Effector memory CD8-positive, alpha-beta T cell (primary cell): ENCODE data around the gene C19orf38.
"Not testable (repeated sequence)": the region's sequence is repeated elsewhere in the genome, so short reads cannot be mapped to it uniquely, and the experiment has no call there.

Source experiments
- ATAC-seq: fragments of 150-1000 bp; cut with Tn5 transposase; replicated peaks from 2 replicates; pipeline ENCODE4 v1.10.0; 2021; ENCODE audit warnings: mild to moderate bottlenecking, moderate library complexity
- DNase-seq, 3 experiments: peaks; one replicate each; pipeline ENCODE4 v3.0.0; 2021
- H3K27ac Mint-ChIP-seq, 2 donors: one replicate each; pipeline ENCODE4 v1.8.0; 2022; ENCODE audit warnings: mild to moderate bottlenecking in 2 of 2, mixed read lengths in 2 of 2, moderate library complexity in 2 of 2
- H3K27me3 Mint-ChIP-seq, 2 donors: one replicate each; pipeline ENCODE4 v1.8.0; 2022; ENCODE audit warnings: mixed read lengths in 2 of 2
- H3K36me3 Mint-ChIP-seq: one replicate; pipeline ENCODE4 v1.8.0; 2022; ENCODE audit warnings: mild to moderate bottlenecking, moderate library complexity, mixed read lengths; ENCODE audit not compliant: insufficient read depth
- H3K4me1 Mint-ChIP-seq, 2 donors: one replicate each; pipeline ENCODE4 v1.8.0; 2022; ENCODE audit warnings: low read depth in 2 of 2, mixed read lengths in 2 of 2
- H3K4me3 Mint-ChIP-seq, 2 donors: one replicate each; pipeline ENCODE4 v1.8.0; 2022; ENCODE audit warnings: mild to moderate bottlenecking in 2 of 2, mixed read lengths in 2 of 2, moderate library complexity in 2 of 2
- H3K9me3 Mint-ChIP-seq, 2 donors: one replicate each; pipeline ENCODE4 v1.8.0; 2022; ENCODE audit warnings: mixed read lengths in 2 of 2

Gene C19orf38

GRCh38 chr19:10850631-10851030, 2.4 kb downstream of the C19orf38 start:
- Mint-ChIP-seq H3K4me3 (no peak overlapping the region), H3K27me3 (peaks cover 0 to 19% of the 10 kb centered on the region in 2 donors), H3K4me1 (no peaks in the 10 kb centered on the region), H3K27ac (no peak overlapping the region), H3K9me3 (peaks cover 0 to 5% of the 10 kb centered on the region in 2 donors), H3K36me3 (no peaks in the 10 kb centered on the region)
- ATAC-seq (no peak), DNase-seq (no peak)

- Mint-ChIP-seq H3K27ac (peak overlapping the region in 1 of 2 donors; percentile 5), H3K36me3 (no peaks in the 10 kb centered on the region), H3K4me3 (no peak overlapping the region), H3K9me3 (no peaks in the 10 kb centered on the region), H3K4me1 (no peaks in the 10 kb centered on the region), H3K27me3 (peaks cover 0 to 19% of the 10 kb centered on the region in 2 donors)
- DNase-seq (no peak), ATAC-seq (no peak)
Observed at GRCh38 chr19:10852098-10852800, 4.0 kb downstream of the C19orf38 start.

DNA sequence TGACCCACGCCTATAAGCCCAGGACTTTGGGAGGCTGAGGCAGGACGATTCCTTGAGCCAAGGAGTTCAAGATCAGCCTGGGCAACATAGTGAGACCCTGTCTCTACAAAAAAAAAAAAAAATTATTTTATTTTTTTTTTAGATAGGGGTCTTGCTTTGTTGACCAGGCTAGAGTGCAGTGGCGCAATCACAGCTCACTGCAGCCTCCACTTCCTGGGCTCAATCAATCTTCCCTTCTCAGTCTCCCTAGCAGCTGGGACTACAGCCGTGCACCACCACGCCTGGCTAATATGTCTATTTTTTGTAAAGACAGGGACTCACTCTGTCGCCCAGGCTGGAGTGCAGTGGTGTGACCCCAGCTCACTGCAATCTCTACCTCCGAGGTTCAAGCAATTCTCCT, 4.7 kb downstream of the C19orf38 start:
- DNase-seq: no peak
- H3K27me3 Mint-ChIP-seq: peaks cover 0 to 19% of the 10 kb centered on the region in 2 donors
- H3K9me3 Mint-ChIP-seq: no peaks in the 10 kb centered on the region
- no peaks in the 10 kb centered on the region for H3K4me1 Mint-ChIP-seq
- H3K36me3 Mint-ChIP-seq: no peaks in the 10 kb centered on the region
- H3K4me3 Mint-ChIP-seq: no peak overlapping the region
- H3K27ac Mint-ChIP-seq: no peak overlapping the region
- ATAC-seq: no peak

GRCh38 chr19:10854350-10855089, 6.3 kb downstream of the C19orf38 start:
- no peak for DNase-seq
- H3K4me3 Mint-ChIP-seq: no peak overlapping the region
- peaks cover 0 to 3% of the 10 kb centered on the region in 2 donors for H3K4me1 Mint-ChIP-seq
- H3K27me3 Mint-ChIP-seq: peaks cover 0 to 10% of the 10 kb centered on the region in 2 donors
- no peak overlapping the region for H3K27ac Mint-ChIP-seq
- ATAC-seq: no peak
- H3K36me3 Mint-ChIP-seq: no peaks in the 10 kb centered on the region
- no peaks in the 10 kb centered on the region for H3K9me3 Mint-ChIP-seq

DNA sequence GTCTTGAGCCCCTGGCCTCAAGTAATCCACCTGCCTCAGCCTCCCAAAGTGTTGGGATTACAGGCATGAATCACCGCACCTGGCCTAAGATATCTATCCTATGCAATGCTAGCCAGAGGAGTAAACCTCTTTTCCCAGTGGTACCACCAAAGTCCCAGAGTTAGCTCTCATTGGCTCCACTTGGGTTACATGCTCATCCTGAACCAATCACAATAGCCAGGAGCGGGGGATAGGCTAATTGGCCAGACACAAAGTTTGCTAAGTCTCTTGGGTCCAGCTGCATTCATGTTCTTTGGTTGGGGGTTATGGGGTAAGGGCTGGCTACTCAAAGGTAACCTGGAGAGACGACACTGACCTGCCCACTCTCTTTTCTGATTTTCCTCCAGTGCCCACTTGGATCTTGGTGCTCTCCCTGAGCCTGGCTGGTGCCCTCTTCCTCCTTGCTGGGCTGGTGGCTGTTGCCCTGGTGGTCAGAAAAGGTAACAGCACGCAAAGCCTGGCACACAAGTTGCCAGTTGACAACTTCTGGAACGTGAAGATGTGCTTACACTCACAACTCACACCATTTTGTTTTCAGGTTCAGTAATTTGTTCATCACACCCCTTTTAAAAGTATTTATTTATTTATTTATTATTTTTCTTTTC, 7.8 kb downstream of the C19orf38 start:
- Mint-ChIP-seq H3K4me1 (peaks cover 0 to 3% of the 10 kb centered on the region in 2 donors), H3K27ac (no peak overlapping the region), H3K36me3 (no peaks in the 10 kb centered on the region), H3K4me3 (no peak overlapping the region), H3K27me3 (peaks cover 0 to under 1% of the 10 kb centered on the region in 2 donors), H3K9me3 (no peaks in the 10 kb centered on the region)
- ATAC-seq (peak; percentile 57), DNase-seq (no peak)

- not testable (repeated sequence) for H3K9me3 Mint-ChIP-seq, ATAC-seq, H3K27ac Mint-ChIP-seq
Observed at GRCh38 chr19:10856899-10857298, 8.7 kb downstream of the C19orf38 start.

GRCh38 chr19:10858204-10858828, 10.1 kb downstream of the C19orf38 start:
- Mint-ChIP-seq H3K27me3 (no peaks in the 10 kb centered on the region), H3K4me3 (no peak overlapping the region), H3K4me1 (peaks cover 5 to 11% of the 10 kb centered on the region in 2 donors), H3K36me3 (no peaks in the 10 kb centered on the region), H3K27ac (no peak overlapping the region), H3K9me3 (no peaks in the 10 kb centered on the region)
- ATAC-seq (peak; percentile 43), DNase-seq (peak; percentile 16 to 29 (median 26))

More at GRCh38 chr19:10856899-10857298, 8.7 kb downstream of the C19orf38 start:
- H3K4me3 Mint-ChIP-seq, H3K36me3 Mint-ChIP-seq, DNase-seq, H3K4me1 Mint-ChIP-seq, H3K27me3 Mint-ChIP-seq: not testable (repeated sequence)

- H3K27ac Mint-ChIP-seq: no peak overlapping the region
- H3K36me3 Mint-ChIP-seq: no peaks in the 10 kb centered on the region
- no peak for ATAC-seq
- H3K4me1 Mint-ChIP-seq: peaks cover 15 to 18% of the 10 kb centered on the region in 2 donors
- H3K4me3 Mint-ChIP-seq: no peak overlapping the region
- DNase-seq: peak; percentile 15 to 32 (median 19)
- no peaks in the 10 kb centered on the region for H3K27me3 Mint-ChIP-seq
- H3K9me3 Mint-ChIP-seq: no peaks in the 10 kb centered on the region
Observed at GRCh38 chr19:10861103-10861651, 13.0 kb downstream of the C19orf38 start.

DNA sequence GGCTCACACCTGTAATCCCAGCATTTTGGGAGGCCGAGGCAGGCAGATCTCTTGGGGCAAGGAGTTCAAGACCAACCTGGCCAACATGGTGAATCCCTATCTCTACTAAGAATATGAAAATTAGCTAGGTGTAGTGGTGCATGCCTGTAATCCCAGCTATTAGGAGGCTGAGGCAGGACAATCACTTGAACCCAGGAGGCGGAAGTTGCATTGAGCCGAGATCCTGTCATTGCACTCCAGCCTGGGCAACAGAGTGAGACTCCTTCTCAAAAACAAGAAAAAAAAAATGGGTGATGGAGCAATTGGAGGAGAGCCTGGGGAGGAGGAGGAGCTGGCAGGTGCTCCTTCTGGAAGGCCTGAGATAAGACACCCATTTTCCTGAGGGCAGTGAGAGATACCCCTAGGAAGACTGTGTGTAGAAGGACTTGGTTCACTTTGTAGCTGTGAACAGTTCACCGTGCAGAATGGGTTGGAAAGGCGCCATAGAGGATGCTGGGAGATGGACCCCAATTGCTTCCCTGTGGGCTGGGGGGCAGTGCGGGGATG, 14.4 kb downstream of the C19orf38 start:
- H3K9me3 Mint-ChIP-seq: no peaks in the 10 kb centered on the region
- no peak overlapping the region for H3K4me3 Mint-ChIP-seq
- ATAC-seq (no peak), DNase-seq (no peak)
- peak overlapping the region in 1 of 2 donors; percentile 13 for H3K27ac Mint-ChIP-seq
- H3K4me1 Mint-ChIP-seq: peaks cover 15 to 18% of the 10 kb centered on the region in 2 donors
- H3K36me3 Mint-ChIP-seq: peaks cover 3% of the 10 kb centered on the region
- H3K27me3 Mint-ChIP-seq: no peaks in the 10 kb centered on the region

DNA sequence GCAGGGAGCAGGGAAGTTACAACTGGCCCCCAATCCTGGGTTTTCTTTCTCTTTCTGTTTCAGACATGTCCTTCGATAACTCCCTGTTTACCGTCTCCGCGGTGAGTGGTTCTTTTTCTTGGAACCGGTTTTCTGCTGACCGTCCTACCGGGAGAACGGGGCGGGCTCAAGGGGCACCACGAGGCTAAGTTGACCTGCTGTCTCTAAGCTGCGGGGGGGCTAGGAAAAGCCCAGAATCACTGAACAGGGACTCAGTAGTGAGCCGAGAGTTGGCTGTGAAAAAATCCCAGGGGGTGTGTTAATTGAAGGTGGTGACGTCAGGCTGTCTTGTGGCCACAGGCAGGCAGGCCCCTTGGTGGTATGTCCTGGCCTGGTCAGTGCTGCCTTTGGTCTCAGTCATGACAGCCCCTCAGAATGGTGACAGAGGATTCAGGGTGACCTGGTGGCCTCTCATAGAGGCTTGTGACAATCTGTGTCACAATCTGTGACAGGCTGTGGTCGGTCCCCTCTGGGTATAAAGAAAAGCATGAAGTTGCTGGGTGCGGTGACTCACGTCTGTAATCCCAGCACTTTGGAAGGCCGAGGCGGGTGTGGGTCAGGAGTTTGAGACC, 15.0 kb downstream of the C19orf38 start:
- Mint-ChIP-seq H3K4me1 (peaks cover 15 to 19% of the 10 kb centered on the region in 2 donors), H3K36me3 (peaks cover 5% of the 10 kb centered on the region), H3K9me3 (no peaks in the 10 kb centered on the region), H3K27ac (peak overlapping the region in 1 of 2 donors; percentile 13), H3K27me3 (no peaks in the 10 kb centered on the region), H3K4me3 (no peak overlapping the region)
- DNase-seq (no peak), ATAC-seq (no peak)

- peak; percentile 73 to 77 (median 75) for DNase-seq
- peaks cover 5% of the 10 kb centered on the region for H3K36me3 Mint-ChIP-seq
- ATAC-seq: peak; percentile 95
- H3K27ac Mint-ChIP-seq: peak overlapping the region; percentile 3 to 6
- H3K4me3 Mint-ChIP-seq: peak overlapping the region in 1 of 2 donors; percentile 9
- H3K27me3 Mint-ChIP-seq: no peaks in the 10 kb centered on the region
- H3K4me1 Mint-ChIP-seq: peaks cover 15 to 18% of the 10 kb centered on the region in 2 donors
- no peaks in the 10 kb centered on the region for H3K9me3 Mint-ChIP-seq
Observed at GRCh38 chr19:10864538-10864899, 16.3 kb downstream of the C19orf38 start.

GRCh38 chr19:10866495-10866894, 18.3 kb downstream of the C19orf38 start:
- Mint-ChIP-seq H3K27me3 (no peaks in the 10 kb centered on the region), H3K4me1 (peaks cover 20 to 21% of the 10 kb centered on the region in 2 donors), H3K27ac (no peak overlapping the region), H3K36me3 (peaks cover 8% of the 10 kb centered on the region), H3K4me3 (no peak overlapping the region), H3K9me3 (no peaks in the 10 kb centered on the region)
- ATAC-seq: no peak
- no peak for DNase-seq
